HEK293 (cell line): ENCODE data around the gene ZSWIM6.
A peak's percentile ranks its signal among the peaks of the same experiment; 100 is the strongest.

ENCODE experiments used
- CTCF ChIA-PET: fragments of 350-600 bp; formaldehyde crosslinking; extraction: SDS; loops from one replicate; lab custom pipeline; 2021; ENCODE audit warnings: antibody characterized with exemption; lab: Yijun Ruan, JAX
- POLR2A ChIA-PET: fragments of 300-600 bp; formaldehyde crosslinking; extraction: SDS; loops from one replicate; lab custom pipeline; 2020; ENCODE audit warnings: antibody characterized with exemption, inconsistent platforms; lab: Yijun Ruan, JAX
- H3K27ac ChIP-seq: fragments of 200-500 bp; sonication (Bioruptor generic); 2 replicates; pipeline ENCODE4 v1.5.1; 2014; ENCODE audit warnings: low read depth, low read length, control low read depth, inconsistent platforms; ENCODE audit errors: extremely low read depth
- H3K36me3 ChIP-seq, 2 experiments: fragments of 200-500 bp in 1 of 2; sonication (Bioruptor generic) in 1 of 2; 1 replicate in 1 of 2; 2 replicates in 1 of 2; pipeline ENCODE4 v1.5.1; 2014 to 2017; ENCODE audit warnings: inconsistent platforms in 2 of 2, low read length in 2 of 2; ENCODE audit not compliant: control insufficient read depth in 2 of 2, insufficient read depth in 1 of 2
- H3K4me1 ChIP-seq: fragments of 200-500 bp; sonication (Bioruptor generic); 2 replicates; pipeline ENCODE4 v1.5.1; 2014; ENCODE audit warnings: mild to moderate bottlenecking, low read length, inconsistent platforms; ENCODE audit not compliant: control insufficient read depth, insufficient read depth
- H3K4me3 ChIP-seq: 2 replicates; pipeline ENCODE4 v1.5.1; 2011; ENCODE audit warnings: low read depth, mild to moderate bottlenecking, control low read depth, low read length, moderate library complexity
- H3K9me3 ChIP-seq: fragments of 200-500 bp; sonication (Bioruptor generic); 2 replicates; pipeline ENCODE4 v1.5.1; 2014; ENCODE audit warnings: low read depth, low read length, inconsistent platforms; ENCODE audit not compliant: control insufficient read depth, insufficient read depth
- HOXD13 ChIP-seq: sonication (generic); formaldehyde crosslinking; IDR thresholded peaks from 2 replicates; pipeline ENCODE4 v1.8.0; 2022; ENCODE audit warnings: missing genetic modification reagents, borderline replicate concordance
- PRDM1 ChIP-seq: fragments of 450-650 bp; formaldehyde crosslinking; IDR thresholded peaks from 2 replicates; pipeline ENCODE4; 2016; ENCODE audit warnings: missing biosample characterization, missing genetic modification characterization
- ZBTB17 ChIP-seq: fragments of 450-650 bp; formaldehyde crosslinking; IDR thresholded peaks from 2 replicates; pipeline ENCODE4 v1.5.1; 2016; ENCODE audit warnings: missing biosample characterization, missing genetic modification characterization
- ZNF223 ChIP-seq: fragments of 450-650 bp; formaldehyde crosslinking; IDR thresholded peaks from 2 replicates; pipeline ENCODE4 v1.5.1; 2016; ENCODE audit warnings: missing biosample characterization, missing genetic modification characterization
- ZNF394 ChIP-seq: fragments of 450-650 bp; formaldehyde crosslinking; IDR thresholded peaks from 2 replicates; pipeline ENCODE4 v1.5.1; 2016; ENCODE audit warnings: missing biosample characterization, missing genetic modification characterization, mild to moderate bottlenecking, moderate library complexity, borderline replicate concordance
- ZNF501 ChIP-seq: fragments of 450-650 bp; formaldehyde crosslinking; IDR thresholded peaks from 2 replicates; pipeline ENCODE4 v1.5.1; 2016; ENCODE audit warnings: missing biosample characterization, missing genetic modification characterization
- ZNF548 ChIP-seq: fragments of 450-650 bp; formaldehyde crosslinking; IDR thresholded peaks from 2 replicates; pipeline ENCODE4 v1.5.1; 2016; ENCODE audit warnings: missing biosample characterization, missing genetic modification characterization
- ZNF660 ChIP-seq: fragments of 450-650 bp; IDR thresholded peaks from 2 replicates; pipeline ENCODE4 v1.5.1; 2018; ENCODE audit warnings: missing biosample characterization, mild to moderate bottlenecking, missing genetic modification characterization
- ZNF791 ChIP-seq: fragments of 450-650 bp; formaldehyde crosslinking; IDR thresholded peaks from 2 replicates; pipeline ENCODE4 v1.5.1; 2016; ENCODE audit warnings: missing biosample characterization, missing genetic modification characterization
- ZNF843 ChIP-seq: fragments of 450-650 bp; formaldehyde crosslinking; IDR thresholded peaks from 2 replicates; pipeline ENCODE4 v1.5.1; 2016; ENCODE audit warnings: missing biosample characterization, missing genetic modification characterization
- TF ChIP-seq, protein P1 (sequence below): fragments of 450-650 bp; formaldehyde crosslinking; conservative IDR thresholded peaks from 2 replicates; pipeline ENCODE4 v1.5.1; 2016; ENCODE audit warnings: low read depth, missing biosample characterization, missing genetic modification characterization
- TF ChIP-seq, protein P2 (sequence below): fragments of 450-650 bp; formaldehyde crosslinking; IDR thresholded peaks from 2 replicates; pipeline ENCODE4 v1.5.1; 2017; ENCODE audit warnings: missing biosample characterization, mild to moderate bottlenecking, missing genetic modification characterization, moderate library complexity

ZSWIM6 gene

GRCh38 chr5:61496860-61497259 is 164.8 kb downstream of the ZSWIM6 start:
- peak; percentile 36; the same call in 1 of the 2 replicates for TF ChIP-seq PRDM1 (tag by site-specific recombination)
- TF ChIP-seq ZNF223 (tag by site-specific recombination): no peak
- H3K36me3 ChIP-seq: peaks cover 0 to 5% of the 10 kb centered on the region in 2 experiments; a peak in 1 of 3 replicates
- no peak overlapping the region for H3K4me3 ChIP-seq
- ChIA-PET POLR2A (no interaction called here), CTCF (no interaction called here)
- no peaks in the 10 kb centered on the region for H3K9me3 ChIP-seq
- no peaks in the 10 kb centered on the region for H3K4me1 ChIP-seq
- no peak overlapping the region for H3K27ac ChIP-seq

DNA sequence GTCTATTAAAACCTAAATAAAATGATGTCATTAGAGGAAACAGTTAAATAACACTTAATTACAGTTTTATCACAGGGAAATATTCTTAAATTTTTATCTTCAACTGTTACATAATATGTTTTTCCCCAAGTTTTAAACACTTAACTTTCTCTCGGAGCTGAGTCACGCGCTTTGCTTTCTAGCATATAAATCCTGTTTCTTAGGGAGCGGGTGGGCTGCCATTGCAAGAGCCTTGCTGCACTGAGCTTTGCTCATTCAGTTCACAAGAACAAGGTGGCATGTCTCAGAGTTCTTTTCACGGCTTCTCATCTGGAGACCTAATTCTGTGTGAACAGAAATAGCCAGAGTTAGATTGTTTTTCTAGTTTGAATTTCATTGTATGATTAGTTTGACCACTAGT is 166.1 kb downstream of the ZSWIM6 start:
- TF ChIP-seq HOXD13 (CRISPR knock-in tag): no peak
- TF ChIP-seq ZNF791 (tag by site-specific recombination): no peak
- no peak for TF ChIP-seq ZNF394 (tag by site-specific recombination)
- TF ChIP-seq ZBTB17 (tag by site-specific recombination): no peak
- TF ChIP-seq, protein P1, sequence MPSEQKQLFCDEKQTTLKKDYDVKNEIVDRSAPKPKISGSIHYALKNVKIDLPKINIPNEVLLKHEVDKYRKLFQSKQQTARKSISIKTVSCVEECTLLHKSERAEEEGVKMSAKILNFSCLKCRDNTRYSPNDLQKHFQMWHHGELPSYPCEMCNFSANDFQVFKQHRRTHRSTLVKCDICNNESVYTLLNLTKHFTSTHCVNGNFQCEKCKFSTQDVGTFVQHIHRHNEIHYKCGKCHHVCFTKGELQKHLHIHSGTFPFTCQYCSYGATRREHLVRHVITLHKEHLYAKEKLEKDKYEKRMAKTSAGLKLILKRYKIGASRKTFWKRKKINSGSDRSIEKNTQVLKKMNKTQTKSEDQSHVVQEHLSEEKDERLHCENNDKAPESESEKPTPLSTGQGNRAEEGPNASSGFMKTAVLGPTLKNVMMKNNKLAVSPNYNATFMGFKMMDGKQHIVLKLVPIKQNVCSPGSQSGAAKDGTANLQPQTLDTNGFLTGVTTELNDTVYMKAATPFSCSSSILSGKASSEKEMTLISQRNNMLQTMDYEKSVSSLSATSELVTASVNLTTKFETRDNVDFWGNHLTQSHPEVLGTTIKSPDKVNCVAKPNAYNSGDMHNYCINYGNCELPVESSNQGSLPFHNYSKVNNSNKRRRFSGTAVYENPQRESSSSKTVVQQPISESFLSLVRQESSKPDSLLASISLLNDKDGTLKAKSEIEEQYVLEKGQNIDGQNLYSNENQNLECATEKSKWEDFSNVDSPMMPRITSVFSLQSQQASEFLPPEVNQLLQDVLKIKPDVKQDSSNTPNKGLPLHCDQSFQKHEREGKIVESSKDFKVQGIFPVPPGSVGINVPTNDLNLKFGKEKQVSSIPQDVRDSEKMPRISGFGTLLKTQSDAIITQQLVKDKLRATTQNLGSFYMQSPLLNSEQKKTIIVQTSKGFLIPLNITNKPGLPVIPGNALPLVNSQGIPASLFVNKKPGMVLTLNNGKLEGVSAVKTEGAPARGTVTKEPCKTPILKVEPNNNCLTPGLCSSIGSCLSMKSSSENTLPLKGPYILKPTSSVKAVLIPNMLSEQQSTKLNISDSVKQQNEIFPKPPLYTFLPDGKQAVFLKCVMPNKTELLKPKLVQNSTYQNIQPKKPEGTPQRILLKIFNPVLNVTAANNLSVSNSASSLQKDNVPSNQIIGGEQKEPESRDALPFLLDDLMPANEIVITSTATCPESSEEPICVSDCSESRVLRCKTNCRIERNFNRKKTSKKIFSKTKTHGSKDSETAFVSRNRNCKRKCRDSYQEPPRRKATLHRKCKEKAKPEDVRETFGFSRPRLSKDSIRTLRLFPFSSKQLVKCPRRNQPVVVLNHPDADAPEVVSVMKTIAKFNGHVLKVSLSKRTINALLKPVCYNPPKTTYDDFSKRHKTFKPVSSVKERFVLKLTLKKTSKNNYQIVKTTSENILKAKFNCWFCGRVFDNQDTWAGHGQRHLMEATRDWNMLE (tag by site-specific recombination): no peak
- no peak for TF ChIP-seq ZNF660 (tag by site-specific recombination)
- TF ChIP-seq ZNF548 (tag by site-specific recombination): no peak
- TF ChIP-seq, all 188 proteins: peak for 0
- Histone ChIP-seq H3K4me1 (no peaks in the 10 kb centered on the region), H3K27ac (no peak overlapping the region), H3K4me3 (no peak overlapping the region), H3K36me3 (peaks cover 0 to 5% of the 10 kb centered on the region in 2 experiments; a peak in 1 of 3 replicates), H3K9me3 (no peaks in the 10 kb centered on the region)
- POLR2A ChIA-PET: no interaction called here
- CTCF ChIA-PET: interaction anchor here (0.5 kb wide), 1 partner anchor 504 kb away, joined by 3 read pairs; no protein-coding TSS in a partner anchor

GRCh38 chr5:61501971-61502370 is 169.9 kb downstream of the ZSWIM6 start:
- TF ChIP-seq PRDM1 (tag by site-specific recombination): no peak
- no peak for TF ChIP-seq ZNF501 (tag by site-specific recombination)
- TF ChIP-seq, protein P2, sequence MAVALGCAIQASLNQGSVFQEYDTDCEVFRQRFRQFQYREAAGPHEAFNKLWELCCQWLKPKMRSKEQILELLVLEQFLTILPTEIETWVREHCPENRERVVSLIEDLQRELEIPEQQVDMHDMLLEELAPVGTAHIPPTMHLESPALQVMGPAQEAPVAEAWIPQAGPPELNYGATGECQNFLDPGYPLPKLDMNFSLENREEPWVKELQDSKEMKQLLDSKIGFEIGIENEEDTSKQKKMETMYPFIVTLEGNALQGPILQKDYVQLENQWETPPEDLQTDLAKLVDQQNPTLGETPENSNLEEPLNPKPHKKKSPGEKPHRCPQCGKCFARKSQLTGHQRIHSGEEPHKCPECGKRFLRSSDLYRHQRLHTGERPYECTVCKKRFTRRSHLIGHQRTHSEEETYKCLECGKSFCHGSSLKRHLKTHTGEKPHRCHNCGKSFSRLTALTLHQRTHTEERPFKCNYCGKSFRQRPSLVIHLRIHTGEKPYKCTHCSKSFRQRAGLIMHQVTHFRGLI (tag by site-specific recombination): no peak
- no peak for TF ChIP-seq ZNF843 (tag by site-specific recombination)
- TF ChIP-seq, all 188 proteins: peak for 0
- Histone ChIP-seq H3K4me3 (no peak overlapping the region), H3K4me1 (no peaks in the 10 kb centered on the region), H3K9me3 (no peaks in the 10 kb centered on the region), H3K36me3 (no peaks in the 10 kb centered on the region; a peak in 1 of 3 replicates), H3K27ac (no peak overlapping the region)
- ChIA-PET POLR2A (no interaction called here), CTCF (no interaction called here)
